Fibroblast of skin of left quadriceps (primary cell): Measurements from ENCODE around the gene KCNG1.

Experiments
- DNase-seq, 2 experiments: peaks; one replicate each; pipeline ENCODE4 v3.0.0-alpha.2; 2013; ENCODE audit warnings: low read depth in 2 of 2

Gene KCNG1

GRCh38 chr20:51036226-51036625 lies 13.3 kb upstream of the KCNG1 start:
- no peak for DNase-seq

- DNase-seq = no peak
Measured at GRCh38 chr20:51034988-51035656, 12.2 kb upstream of the KCNG1 start.

GRCh38 chr20:51034476-51034875 lies 11.6 kb upstream of the KCNG1 start:
- DNase-seq = no peak

GRCh38 chr20:51029963-51030920 lies 7.3 kb upstream of the KCNG1 start:
- DNase-seq = peak in 1 of 2 experiments; percentile 43

- no peak for DNase-seq
Measured at GRCh38 chr20:51029556-51029955, 6.6 kb upstream of the KCNG1 start.

GRCh38 chr20:51028616-51029212 lies 5.8 kb upstream of the KCNG1 start:
- DNase-seq = no peak

GRCh38 chr20:51027035-51027795 lies 4.3 kb upstream of the KCNG1 start:
- no peak for DNase-seq

- no peak for DNase-seq
Measured at GRCh38 chr20:51026269-51026668, 3.4 kb upstream of the KCNG1 start.

GRCh38 chr20:51024761-51025160 lies 1.9 kb upstream of the KCNG1 start:
- no peak for DNase-seq

GRCh38 chr20:51023617-51024155 lies 779 bp upstream of the KCNG1 start:
- DNase-seq = no peak

GRCh38 chr20:51022227-51022802 lies 592 bp downstream of the KCNG1 start:
- DNase-seq = no peak

GRCh38 chr20:51021067-51022025 lies 1.6 kb downstream of the KCNG1 start:
- DNase-seq = no peak

GRCh38 chr20:51020657-51021056 lies 2.2 kb downstream of the KCNG1 start:
- DNase-seq = no peak

- no peak for DNase-seq
Measured at GRCh38 chr20:51019656-51020592, 3.0 kb downstream of the KCNG1 start.

GRCh38 chr20:51017251-51017650 lies 5.7 kb downstream of the KCNG1 start:
- DNase-seq = no peak

- DNase-seq = no peak
Measured at GRCh38 chr20:51016521-51016920, 6.4 kb downstream of the KCNG1 start.

- DNase-seq = peak; percentile 42 to 51
Measured at GRCh38 chr20:51014797-51015722, 7.8 kb downstream of the KCNG1 start.
